Measurements from ENCODE around the gene TTYH3. TPM values are rescaled to one million over a fixed set of nuclear protein-coding genes. Genes with fewer than 3 reads are reported as not detected.
"Not testable (repeated sequence)": the region's sequence is repeated elsewhere in the genome, so short reads cannot be mapped to it uniquely, and the experiment has no call there.

The TTYH3 gene
- total and polyA plus RNA-seq, 9 of the 15 experiments (the other 6 are each of a cell fraction or from before 2014, with no cell fraction given) = 0.01 to 5.5 (median 1.1) TPM

DNA sequence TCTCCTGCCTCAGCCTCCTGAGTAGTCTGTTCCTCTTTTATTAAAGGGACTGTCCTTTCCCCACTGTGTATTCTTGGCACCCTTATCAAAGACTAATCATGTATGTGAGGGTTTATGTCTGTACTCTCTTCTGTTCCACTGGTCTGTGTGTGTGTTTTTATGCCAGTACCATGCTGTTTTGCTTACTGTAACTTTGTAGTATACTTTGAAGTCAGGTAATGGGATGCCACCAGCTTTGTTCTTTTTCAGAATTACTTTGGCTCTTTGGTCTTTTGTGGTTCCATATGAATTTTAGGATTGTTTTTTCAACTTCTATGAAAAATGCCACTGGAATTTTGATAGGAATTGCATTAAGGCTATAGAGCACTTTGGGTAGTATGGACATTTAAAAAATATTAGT lies 42.1 kb downstream of the TTYH3 start:
- ATAC-seq = no peak
- peak; percentile 59 for TF ChIP-seq RBM25 (IDR thresholded peaks at IDR 0.05; ENCODE audit: low read depth, low read length, severe bottlenecking)
- TF ChIP-seq FUS (optimal IDR thresholded peaks at IDR 0.05; ENCODE audit: low read depth, low read length) = no peak
- no peak for TF ChIP-seq SMARCE1 (IDR thresholded peaks at IDR 0.05)
- TF ChIP-seq TCF7 (IDR thresholded peaks at IDR 0.05; ENCODE audit: borderline replicate concordance) = no peak
- no peak for TF ChIP-seq ATF7 (IDR thresholded peaks at IDR 0.05)
- TF ChIP-seq ZBED1 (IDR thresholded peaks at IDR 0.05) = no peak
- no peak for TF ChIP-seq IRF2 (CRISPR knock-in tag; IDR thresholded peaks at IDR 0.05)
- TF ChIP-seq FOS (IDR thresholded peaks at IDR 0.05; ENCODE audit: extremely low read depth, insufficient read length) = no peak
- Histone ChIP-seq H3K36me3 (ENCODE audit: control insufficient read depth, insufficient read depth, low read length) (no peaks in the 10 kb centered on the region), H3K9me1 (ENCODE audit: control insufficient read depth, insufficient read depth, low read length) (no peaks in the 10 kb centered on the region), H4K20me1 (replicated peaks; ENCODE audit: control insufficient read depth, insufficient read depth, low read length) (no peaks in the 10 kb centered on the region), H3K9me3 (replicated peaks; ENCODE audit: control insufficient read depth, insufficient read depth, low read depth, low read length) (no peaks in the 10 kb centered on the region), H3K9ac (ENCODE audit: insufficient read depth in 1 of 2, low read depth in 2 of 2, low read length in 2 of 2) (no peak overlapping the region), H3K79me2 (ENCODE audit: control insufficient read depth, insufficient read depth, low read length) (no peaks in the 10 kb centered on the region), H2AFZ (ENCODE audit: low read depth, low read length) (no peak overlapping the region), H3K4me2 (ENCODE audit: insufficient read depth, low read length) (no peak overlapping the region), H3K27me3 (ENCODE audit: control insufficient read depth in 2 of 2, insufficient read depth in 2 of 2, low read length in 2 of 2) (peaks cover 3 to 13% of the 10 kb centered on the region in 2 experiments; a peak in 3 of 5 replicates), H3K4me3 (no peak overlapping the region), H3K4me1 (replicated peaks in 1 of 2; ENCODE audit: control insufficient read depth in 2 of 2, insufficient read depth in 2 of 2, low read length in 2 of 2) (peaks cover 0 to 12% of the 10 kb centered on the region in 2 experiments; a peak in 1 of 5 replicates), H3K27ac (ENCODE audit: extremely low read depth, low read depth, low read length) (no peak overlapping the region)
- FAIRE-seq = no peak
- in situ Hi-C loops (cut with MboI) = no loop called here
- intact Hi-C loops (cut with micrococcal nuclease) = no loop called here
- DNase-seq (ENCODE audit: extremely low read depth in 1 of 4, low spot score in 3 of 4) = no peak
- CTCF ChIA-PET (ENCODE audit: low intra/inter-chr PET ratio) = no interaction called here
- POLR2A ChIA-PET = interaction anchor here (0.5 kb wide), 1 partner anchor 49 kb away, joined by 3 read pairs; no protein-coding TSS in a partner anchor
- BruUV-seq (replicated peaks) = no TSS peak

DNA sequence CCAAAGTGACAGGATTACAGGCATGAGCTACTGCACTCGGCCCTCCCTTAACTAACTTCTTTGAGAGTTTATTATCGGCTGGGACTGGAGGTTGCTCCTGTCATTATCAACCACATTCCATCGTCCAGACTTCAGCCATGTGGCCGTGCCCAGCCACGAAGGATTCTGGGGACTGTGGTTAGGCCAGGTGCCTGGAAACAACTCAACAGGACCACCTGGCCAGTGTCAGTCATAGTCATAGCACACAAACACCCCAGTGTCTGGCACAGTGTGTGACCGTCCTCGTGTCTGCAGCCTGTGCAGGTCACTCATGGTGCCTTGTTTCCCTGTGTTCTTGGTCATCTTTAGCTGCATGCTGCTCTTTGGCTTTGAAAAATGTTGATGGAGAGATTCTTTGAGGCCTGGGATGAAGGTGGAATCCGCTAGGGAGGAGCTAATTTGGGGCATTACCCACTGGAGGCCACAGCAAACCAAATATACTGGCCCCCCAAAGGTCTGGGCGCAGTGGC lies 43.5 kb downstream of the TTYH3 start:
- WGBS (ENCODE audit: insufficient coverage, low coverage, missing lambda C conversion rate) = 3% methylated on average over 9 of the region's 9 CpGs
- Histone ChIP-seq H3K9me1 (ENCODE audit: control insufficient read depth, insufficient read depth, low read length) (no peaks in the 10 kb centered on the region), H3K27me3 (ENCODE audit: control insufficient read depth in 2 of 2, insufficient read depth in 2 of 2, low read length in 2 of 2) (peaks cover 3 to 16% of the 10 kb centered on the region in 2 experiments; a peak in 3 of 5 replicates), H3K4me2 (ENCODE audit: insufficient read depth, low read length) (no peak overlapping the region), H3K27ac (ENCODE audit: extremely low read depth, low read depth, low read length) (no peak overlapping the region), H3K79me2 (ENCODE audit: control insufficient read depth, insufficient read depth, low read length) (no peaks in the 10 kb centered on the region), H3K9ac (ENCODE audit: insufficient read depth in 1 of 2, low read depth in 2 of 2, low read length in 2 of 2) (no peak overlapping the region), H3K36me3 (ENCODE audit: control insufficient read depth, insufficient read depth, low read length) (no peaks in the 10 kb centered on the region), H3K9me3 (replicated peaks; ENCODE audit: control insufficient read depth, insufficient read depth, low read depth, low read length) (no peaks in the 10 kb centered on the region), H4K20me1 (replicated peaks; ENCODE audit: control insufficient read depth, insufficient read depth, low read length) (no peaks in the 10 kb centered on the region), H3K4me3 (no peak overlapping the region), H2AFZ (ENCODE audit: low read depth, low read length) (no peak overlapping the region), H3K4me1 (replicated peaks in 1 of 2; ENCODE audit: control insufficient read depth in 2 of 2, insufficient read depth in 2 of 2, low read length in 2 of 2) (peaks cover 0 to 12% of the 10 kb centered on the region in 2 experiments; a peak in 1 of 5 replicates)
- in situ Hi-C loops (cut with MboI) = no loop called here
- intact Hi-C loops (cut with micrococcal nuclease) = no loop called here
- FAIRE-seq (no peak), DNase-seq (ENCODE audit: extremely low read depth in 1 of 4, low spot score in 3 of 4) (no peak), ATAC-seq (no peak)
- no TSS peak for BruUV-seq (replicated peaks)
- TF ChIP-seq ZNF24 (IDR thresholded peaks at IDR 0.05) (no peak), ZNF124 (CRISPR knock-in tag; IDR thresholded peaks at IDR 0.05) (no peak), CBFA2T3 (IDR thresholded peaks at IDR 0.05) (peak; percentile 8; the same call in 1 of the 2 replicates), ZNF41 (CRISPR knock-in tag; conservative IDR thresholded peaks at IDR 0.05) (peak; percentile 98), ZKSCAN1 (IDR thresholded peaks at IDR 0.05; ENCODE audit: low read depth, low read length) (no peak)
- ChIA-PET POLR2A (no interaction called here), CTCF (ENCODE audit: low intra/inter-chr PET ratio) (no interaction called here)

DNA sequence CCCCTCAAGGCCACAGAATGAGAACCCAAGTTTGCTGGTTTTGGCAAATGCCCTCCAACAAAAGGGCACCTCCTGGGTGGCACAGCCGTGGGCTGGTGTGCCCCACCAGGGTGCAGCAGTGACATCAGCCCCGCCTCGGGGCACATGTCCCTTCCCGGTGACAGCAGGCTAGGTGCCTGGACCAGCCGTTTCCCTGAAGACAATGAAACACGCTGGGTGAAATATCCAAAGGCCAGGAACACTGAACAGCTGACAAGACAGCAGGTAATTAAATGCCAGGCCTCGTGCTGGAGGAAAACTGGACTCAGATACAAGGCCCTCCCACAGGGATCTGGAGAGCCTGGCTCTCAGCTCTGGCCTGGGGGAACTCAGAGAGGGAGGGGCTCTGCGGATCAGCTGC lies 44.8 kb downstream of the TTYH3 start:
- H3K36me3 ChIP-seq (ENCODE audit: control insufficient read depth, insufficient read depth, low read length); BruUV-seq (replicated peaks); in situ Hi-C loops (cut with MboI); H3K79me2 ChIP-seq (ENCODE audit: control insufficient read depth, insufficient read depth, low read length); H3K9ac ChIP-seq (ENCODE audit: insufficient read depth in 1 of 2, low read depth in 2 of 2, low read length in 2 of 2); POLR2A ChIA-PET; H4K20me1 ChIP-seq (replicated peaks; ENCODE audit: control insufficient read depth, insufficient read depth, low read length); H3K27ac ChIP-seq (ENCODE audit: extremely low read depth, low read depth, low read length); H3K4me3 ChIP-seq; intact Hi-C loops (cut with micrococcal nuclease); DNase-seq (ENCODE audit: extremely low read depth in 1 of 4, low spot score in 3 of 4); CTCF ChIA-PET (ENCODE audit: low intra/inter-chr PET ratio); H2AFZ ChIP-seq (ENCODE audit: low read depth, low read length); H3K9me1 ChIP-seq (ENCODE audit: control insufficient read depth, insufficient read depth, low read length); ATAC-seq; H3K9me3 ChIP-seq (replicated peaks; ENCODE audit: control insufficient read depth, insufficient read depth, low read depth, low read length); FAIRE-seq; H3K4me2 ChIP-seq (ENCODE audit: insufficient read depth, low read length): not testable (repeated sequence)
- WGBS (ENCODE audit: insufficient coverage, low coverage, missing lambda C conversion rate) = 16% methylated on average over 7 of the region's 8 CpGs
- peaks cover 6 to 28% of the 10 kb centered on the region in 2 experiments; a peak in 3 of 5 replicates for H3K27me3 ChIP-seq (ENCODE audit: control insufficient read depth in 2 of 2, insufficient read depth in 2 of 2, low read length in 2 of 2)
- H3K4me1 ChIP-seq (replicated peaks in 1 of 2; ENCODE audit: control insufficient read depth in 2 of 2, insufficient read depth in 2 of 2, low read length in 2 of 2) = peaks cover 0 to 12% of the 10 kb centered on the region in 2 experiments; a peak in 2 of 5 replicates
